MCF 10A (cell line): ENCODE measurements around the gene ATP6V0B. TPM values are rescaled to one million over a fixed set of nuclear protein-coding genes. Genes with fewer than 3 reads are reported as not detected.

ENCODE experiments used
- BruUV-seq: library from RNA; stranded (reverse); fragments of 400-500 nt; replicated peaks from 2 replicates; lab custom pipeline; 2021; lab: Mats Ljungman, UMichigan
- CTCF ChIA-PET: fragments of 300-600 bp; sonication (Branson Sonifier 250); formaldehyde crosslinking; extraction: SDS; loops from one replicate; lab custom pipeline; 2021; ENCODE audit warnings: antibody characterized with exemption, inconsistent platforms; lab: Yijun Ruan, JAX
- POLR2A ChIA-PET: fragments of 300-600, 350-650 bp; sonication (Branson Sonifier 250); formaldehyde crosslinking; extraction: SDS; loops from one replicate; lab custom pipeline; 2020; ENCODE audit warnings: antibody characterized with exemption, inconsistent platforms; lab: Yijun Ruan, JAX
- DNase-seq: peaks from one replicate; pipeline ENCODE4 v3.0.0-alpha.2; 2018; ENCODE audit not compliant: unreplicated experiment
- H3K27ac Mint-ChIP-seq: one replicate; pipeline ENCODE4 v1.8.0; 2022; ENCODE audit warnings: mild to moderate bottlenecking, low read depth, mixed read lengths; ENCODE audit not compliant: unreplicated experiment
- H3K27me3 Mint-ChIP-seq: one replicate; pipeline ENCODE4 v1.8.0; 2022; ENCODE audit warnings: mixed read lengths; ENCODE audit not compliant: insufficient read depth, unreplicated experiment
- H3K36me3 Mint-ChIP-seq: one replicate; pipeline ENCODE4 v1.8.0; 2022; ENCODE audit warnings: mild to moderate bottlenecking, moderate library complexity, mixed read lengths; ENCODE audit not compliant: insufficient read depth, unreplicated experiment
- H3K4me1 Mint-ChIP-seq: one replicate; pipeline ENCODE4 v1.8.0; 2022; ENCODE audit warnings: mixed read lengths; ENCODE audit not compliant: insufficient read depth, unreplicated experiment
- H3K4me3 Mint-ChIP-seq: one replicate; pipeline ENCODE4 v1.8.0; 2022; ENCODE audit warnings: mild to moderate bottlenecking, moderate library complexity, mixed read lengths; ENCODE audit not compliant: unreplicated experiment
- H3K9me3 Mint-ChIP-seq: one replicate; pipeline ENCODE4 v1.8.0; 2022; ENCODE audit warnings: mixed read lengths; ENCODE audit not compliant: unreplicated experiment
- intact Hi-C: fragments of 100-400 bp; cut with micrococcal nuclease; formaldehyde crosslinking; loops from 2 replicates; pipeline ENCODE4 v1.14.1; 2022
- total RNA-seq: library from RNA; stranded (reverse); gene quantifications from 2 replicates; pipeline ENCODE4 v1.2.3, GENCODE V29; 2022
- TF ChIP-seq, protein P1 (sequence below): fragments of 200-600 bp; IDR thresholded peaks from one replicate; pipeline ENCODE4 v1.8.0; 2022; ENCODE audit warnings: antibody characterized with exemption, mild to moderate bottlenecking; ENCODE audit not compliant: unreplicated experiment

Gene ATP6V0B
- total RNA-seq, 1 experiment from 2014 or later, result 120 TPM

DNA sequence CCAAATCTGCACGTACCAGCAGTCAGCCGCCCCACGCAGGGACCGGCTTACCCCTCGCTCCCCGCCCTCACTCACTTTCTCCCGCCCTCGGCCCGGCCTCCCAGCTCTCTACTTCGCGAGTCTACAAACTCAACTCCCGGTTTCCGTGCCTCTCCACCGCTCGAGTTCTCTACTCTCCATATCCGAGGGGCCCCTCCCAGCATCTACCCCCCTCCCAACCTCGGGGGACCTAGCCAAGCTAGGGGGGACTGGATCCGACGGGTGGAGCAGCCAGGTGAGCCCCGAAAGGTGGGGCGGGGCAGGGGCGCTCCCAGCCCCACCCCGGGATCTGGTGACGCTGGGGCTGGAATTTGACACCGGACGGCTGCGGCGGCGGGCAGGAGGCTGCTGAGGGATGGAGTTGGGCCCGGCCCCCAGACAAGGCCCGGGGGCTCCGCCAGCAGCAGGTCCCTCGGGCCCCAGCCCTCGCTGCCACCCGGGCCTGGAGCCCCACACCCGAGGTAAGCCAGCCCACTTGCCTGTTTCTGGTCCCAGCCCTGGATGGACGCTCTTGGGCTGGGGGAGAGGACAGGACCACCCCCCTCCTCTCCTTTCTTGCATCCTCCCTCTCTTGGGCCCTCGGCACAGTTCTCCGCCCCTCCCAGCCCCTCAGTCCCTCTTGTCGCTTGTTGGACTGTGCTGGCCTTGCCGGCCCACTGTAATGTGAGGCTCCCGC, 41.2 kb upstream of the ATP6V0B start, which contains the start of gene ARTN:
TSS of gene ARTN (plus strand) at position 416 of the 715 bp plus-strand sequence. CDS start 1,856 bp downstream, outside the sequence.
- intact Hi-C loops, result loop anchor here (1.0 to 10.0 kb wide), 5 partner anchors 24 to 699 kb away; partner anchors contain the start of gene ST3GAL3
- TF ChIP-seq, protein P1, sequence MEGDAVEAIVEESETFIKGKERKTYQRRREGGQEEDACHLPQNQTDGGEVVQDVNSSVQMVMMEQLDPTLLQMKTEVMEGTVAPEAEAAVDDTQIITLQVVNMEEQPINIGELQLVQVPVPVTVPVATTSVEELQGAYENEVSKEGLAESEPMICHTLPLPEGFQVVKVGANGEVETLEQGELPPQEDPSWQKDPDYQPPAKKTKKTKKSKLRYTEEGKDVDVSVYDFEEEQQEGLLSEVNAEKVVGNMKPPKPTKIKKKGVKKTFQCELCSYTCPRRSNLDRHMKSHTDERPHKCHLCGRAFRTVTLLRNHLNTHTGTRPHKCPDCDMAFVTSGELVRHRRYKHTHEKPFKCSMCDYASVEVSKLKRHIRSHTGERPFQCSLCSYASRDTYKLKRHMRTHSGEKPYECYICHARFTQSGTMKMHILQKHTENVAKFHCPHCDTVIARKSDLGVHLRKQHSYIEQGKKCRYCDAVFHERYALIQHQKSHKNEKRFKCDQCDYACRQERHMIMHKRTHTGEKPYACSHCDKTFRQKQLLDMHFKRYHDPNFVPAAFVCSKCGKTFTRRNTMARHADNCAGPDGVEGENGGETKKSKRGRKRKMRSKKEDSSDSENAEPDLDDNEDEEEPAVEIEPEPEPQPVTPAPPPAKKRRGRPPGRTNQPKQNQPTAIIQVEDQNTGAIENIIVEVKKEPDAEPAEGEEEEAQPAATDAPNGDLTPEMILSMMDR, result no peak
- POLR2A ChIA-PET, result interaction anchor here (0.7 to 3.3 kb wide), 6 partner anchors 12 to 170 kb away, joined by 3 to 34 read pairs (median 4); no protein-coding TSS in a partner anchor
- Mint-ChIP-seq H3K27me3 (no peaks in the 10 kb centered on the region), H3K27ac (no peak within 1 kb of the TSS), H3K9me3 (no peaks in the 10 kb centered on the region), H3K36me3 (no peaks in the 10 kb centered on the region), H3K4me3 (peak within 1 kb of the TSS; percentile 34), H3K4me1 (peaks cover 35% of the 10 kb centered on the region)
- BruUV-seq, result TSS peak; percentile 25
- peak; percentile 45 for DNase-seq
- CTCF ChIA-PET, result interaction anchor here (0.5 to 13.0 kb wide), 18 partner anchors 8 to 1080 kb away, joined by 3 to 369 read pairs (median 8); partner anchors contain the start of gene IPO13

DNA sequence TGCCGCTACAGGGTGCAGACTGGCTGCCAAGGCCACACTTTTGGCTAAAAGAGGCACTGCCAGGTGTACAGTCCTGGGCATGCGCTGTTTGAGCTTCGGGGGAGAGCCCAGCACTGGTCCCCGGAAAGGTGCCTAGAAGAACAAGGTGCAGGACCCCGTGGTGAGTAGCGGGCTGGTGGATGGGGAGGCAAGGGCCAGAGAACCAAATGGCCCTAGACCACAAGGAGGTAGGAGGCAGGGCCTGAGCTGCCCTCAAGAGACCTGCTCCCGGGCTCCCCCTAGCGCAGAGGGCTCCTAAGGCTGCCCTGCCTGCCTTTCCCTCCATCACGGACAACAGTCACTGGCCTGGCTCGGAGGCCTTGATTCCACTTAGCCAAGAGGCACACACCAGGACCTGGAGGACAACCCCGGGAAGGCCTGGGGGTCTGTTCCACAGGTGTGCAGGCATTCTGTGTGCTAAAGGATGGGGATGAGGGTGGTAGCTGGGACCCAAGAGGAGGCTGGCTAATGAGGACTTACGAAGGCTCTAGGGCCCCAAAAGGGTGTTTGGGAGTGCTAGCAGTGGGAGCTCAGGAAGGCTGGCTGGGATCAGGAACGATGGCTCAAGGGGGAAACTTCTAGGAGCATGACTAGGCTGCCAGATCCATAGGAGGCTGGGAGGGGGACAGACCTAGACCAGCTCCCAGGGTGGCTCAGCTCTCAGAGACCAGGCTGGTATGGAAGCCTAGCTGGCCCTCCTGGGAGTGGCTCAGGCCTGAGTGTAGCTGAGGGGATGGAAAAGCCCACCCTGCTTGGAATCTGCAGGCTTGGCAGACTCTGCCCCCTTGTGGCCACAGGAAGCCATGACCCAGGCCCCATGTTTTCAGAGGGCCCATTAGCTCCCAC, 40.4 kb upstream of the ATP6V0B start:
- Mint-ChIP-seq H3K36me3 (no peaks in the 10 kb centered on the region), H3K4me1 (peaks cover 34% of the 10 kb centered on the region), H3K4me3 (peak overlapping the region; percentile 34), H3K9me3 (no peaks in the 10 kb centered on the region), H3K27me3 (no peaks in the 10 kb centered on the region), H3K27ac (no peak overlapping the region)
- POLR2A ChIA-PET, result interaction anchor here (1.0 to 3.8 kb wide), 8 partner anchors 9 to 283 kb away, joined by 3 to 34 read pairs (median 4); no protein-coding TSS in a partner anchor
- intact Hi-C loops, result loop anchor here (1.0 to 10.0 kb wide), 5 partner anchors 25 to 700 kb away; partner anchors contain the start of gene ST3GAL3
- peak; percentile 68 for DNase-seq
- TF ChIP-seq, protein P1, result peak; percentile 92
- BruUV-seq, result no TSS peak
- CTCF ChIA-PET, result interaction anchor here (0.5 to 13.0 kb wide), 71 partner anchors 9 to 745 kb away, joined by 3 to 369 read pairs (median 4); partner anchors contain the start of gene IPO13

DNA sequence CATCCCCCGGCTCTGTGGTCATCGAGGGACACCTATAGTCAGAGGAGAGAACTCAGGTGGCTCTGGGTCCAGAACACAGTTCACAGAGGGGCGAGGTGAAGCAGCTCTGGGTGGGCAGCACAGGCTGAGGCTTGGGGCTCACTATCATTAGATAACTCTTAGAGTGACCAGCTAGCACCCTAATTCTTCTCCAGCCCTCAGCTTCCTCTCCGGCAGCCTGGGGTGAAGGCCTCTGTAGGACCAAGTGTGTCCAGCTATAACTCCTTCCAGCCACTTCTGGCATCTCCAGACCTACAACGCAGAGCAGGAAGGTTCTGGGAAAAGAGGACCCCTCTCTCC, 39.8 kb upstream of the ATP6V0B start:
- DNase-seq, result no peak
- TF ChIP-seq, protein P1, result no peak
- H3K27ac Mint-ChIP-seq, result no peak overlapping the region
- CTCF ChIA-PET, result interaction anchor here (0.5 to 13.0 kb wide), 71 partner anchors 9 to 745 kb away, joined by 3 to 369 read pairs (median 4); partner anchors contain the start of gene IPO13
- H3K36me3 Mint-ChIP-seq, result no peaks in the 10 kb centered on the region
- intact Hi-C loops, result loop anchor here (1.0 to 10.0 kb wide), 5 partner anchors 26 to 700 kb away; partner anchors contain the start of gene ST3GAL3
- H3K9me3 Mint-ChIP-seq, result no peaks in the 10 kb centered on the region
- peaks cover 29% of the 10 kb centered on the region for H3K4me1 Mint-ChIP-seq
- POLR2A ChIA-PET, result interaction anchor here (0.6 to 3.8 kb wide), 11 partner anchors 8 to 283 kb away, joined by 3 to 34 read pairs (median 4); partner anchors contain the start of gene ATP6V0B
- BruUV-seq, result no TSS peak
- no peaks in the 10 kb centered on the region for H3K27me3 Mint-ChIP-seq
- no peak overlapping the region for H3K4me3 Mint-ChIP-seq
